HepG2 (cell line): ENCODE measurements around the gene TULP4. TPM values are rescaled to one million over a fixed set of nuclear protein-coding genes. Genes with fewer than 3 reads are reported as not detected.

Experiments
- ATAC-seq: fragments of 200-7000 bp; cut with Tn5 transposase; 3 replicates; pipeline ENCODE4 v1.9.1; 2020; ENCODE audit warnings: mild to moderate bottlenecking, moderate library complexity
- BruUV-seq: library from RNA; stranded (reverse); fragments of 400-500 nt; replicated peaks from 2 replicates; lab custom pipeline; 2021; lab: Mats Ljungman, UMichigan
- CTCF ChIA-PET: fragments of 300-600 bp; formaldehyde crosslinking; extraction: SDS; loops from one replicate; lab custom pipeline; 2021; ENCODE audit warnings: low total read pairs, inconsistent platforms, low intra/inter-chr PET ratio; lab: Yijun Ruan, JAX
- POLR2A ChIA-PET: fragments of 350-600 bp; sonication (Branson Sonifier 250); formaldehyde crosslinking; loops from one replicate; lab custom pipeline; 2020; ENCODE audit warnings: antibody characterized with exemption, inconsistent platforms; lab: Yijun Ruan, JAX
- DNase-seq: peaks from one replicate; pipeline ENCODE4 v3.0.0-alpha.2; 2015; ENCODE audit warnings: low spot score
- FAIRE-seq: peaks from 3 replicates; lab custom pipeline; 2011; peaks lifted over from hg19 to GRCh38; lab: Jason Lieb, UNC
- H2AFZ ChIP-seq: one replicate; pipeline ENCODE4 v1.6.1; 2011; ENCODE audit warnings: low read length, inconsistent platforms
- H3K27ac ChIP-seq: fragments of 300-600 bp; 3 replicates; pipeline ENCODE4 v1.8.0; 2011; ENCODE audit warnings: mixed run types, mild to moderate bottlenecking, mixed read lengths, low read length, inconsistent platforms; ENCODE audit not compliant: insufficient read depth; ENCODE audit errors: extremely low read length
- H3K27me3 ChIP-seq, 2 experiments: fragments of 200-600 bp in 1 of 2; 2 replicates in 1 of 2; 3 replicates in 1 of 2; pipeline versions ENCODE4 v1.6.0 to v1.8.0; 2011; ENCODE audit warnings: low read length in 2 of 2, mild to moderate bottlenecking in 2 of 2, moderate library complexity in 2 of 2, inconsistent platforms in 1 of 2; ENCODE audit not compliant: insufficient read depth in 2 of 2, control insufficient read depth in 1 of 2
- H3K36me3 ChIP-seq, 2 experiments: fragments of 200-600 bp in 1 of 2; replicated peaks in 1 of 2; 2 replicates in 1 of 2; 3 replicates in 1 of 2; pipeline versions ENCODE4 v1.5.1 to v1.8.0; 2011; ENCODE audit warnings: low read length in 2 of 2, inconsistent platforms in 1 of 2; ENCODE audit not compliant: insufficient read depth in 2 of 2, control insufficient read depth in 1 of 2
- H3K4me1 ChIP-seq: 2 replicates; pipeline ENCODE4 v1.5.1; 2012; ENCODE audit warnings: low read length, inconsistent platforms; ENCODE audit not compliant: insufficient read depth
- H3K4me2 ChIP-seq: 2 replicates; pipeline ENCODE4 v1.6.0; 2011; ENCODE audit warnings: low read depth, low read length, inconsistent platforms
- H3K4me3 ChIP-seq, 3 experiments: fragments of 200-600 bp in 1 of 3; sonication (generic), shearing (Covaris generic) in 1 of 3; replicated peaks in 1 of 3; 2 replicates each; pipeline ENCODE4 v1.5.1; 2011 to 2016; ENCODE audit warnings: low read length in 3 of 3, inconsistent platforms in 2 of 3, low read depth in 2 of 3, mild to moderate bottlenecking in 2 of 3, control low read depth in 1 of 3, mixed read lengths in 1 of 3; ENCODE audit not compliant: insufficient read depth in 1 of 3
- H3K79me2 ChIP-seq: one replicate; pipeline ENCODE4 v1.6.1; 2011; ENCODE audit warnings: low read length, inconsistent platforms; ENCODE audit not compliant: insufficient read depth
- H3K9ac ChIP-seq: 2 replicates; pipeline ENCODE4 v1.6.0; 2011; ENCODE audit warnings: mild to moderate bottlenecking, low read depth, low read length, inconsistent platforms; ENCODE audit not compliant: insufficient read depth
- H3K9me3 ChIP-seq: 2 replicates; pipeline ENCODE4 v1.5.1; 2012; ENCODE audit warnings: mild to moderate bottlenecking, low read length
- H4K20me1 ChIP-seq: 2 replicates; pipeline ENCODE4 v1.6.0; 2011; ENCODE audit warnings: inconsistent platforms, mild to moderate bottlenecking, low read length, moderate library complexity; ENCODE audit not compliant: insufficient read depth
- CBX2 ChIP-seq, 2 experiments: fragments of 200-600 bp in 1 of 2; sonication (generic); formaldehyde crosslinking in 1 of 2; IDR thresholded peaks; 2 replicates each; pipeline versions ENCODE4 v1.7.0 to v1.8.1; 2018 to 2022; ENCODE audit warnings: low read depth in 2 of 2, low read length in 1 of 2, mild to moderate bottlenecking in 1 of 2, missing genetic modification reagents in 1 of 2
- CERS6 ChIP-seq: sonication (generic); formaldehyde crosslinking; IDR thresholded peaks from 2 replicates; pipeline ENCODE4 v1.5.0; 2020; ENCODE audit warnings: missing genetic modification reagents
- ESRRA ChIP-seq: sonication (generic); formaldehyde crosslinking; IDR thresholded peaks from 2 replicates; pipeline ENCODE4 v1.5.1; 2020; ENCODE audit warnings: mild to moderate bottlenecking, low read depth, missing genetic modification reagents
- GTF2F1 ChIP-seq: fragments of 150-350 bp; IDR thresholded peaks from 2 replicates; pipeline ENCODE4 v1.6.1; 2014; ENCODE audit warnings: low read length
- KDM2A ChIP-seq: sonication (generic); formaldehyde crosslinking; IDR thresholded peaks from 2 replicates; pipeline ENCODE4 v1.4.0; 2020; ENCODE audit warnings: low read depth, missing genetic modification reagents, borderline replicate concordance
- POLR2G ChIP-seq: fragments of 200-400 bp; formaldehyde crosslinking; IDR thresholded peaks from 2 replicates; pipeline ENCODE4 v1.6.1; 2018; ENCODE audit warnings: mild to moderate bottlenecking, low read depth, low read length, moderate library complexity
- SMAD3 ChIP-seq: sonication (generic); formaldehyde crosslinking; IDR thresholded peaks from 2 replicates; pipeline ENCODE4 v1.4.0; 2020; ENCODE audit warnings: missing genetic modification reagents
- TAF1 ChIP-seq: sonication (generic); formaldehyde crosslinking; IDR thresholded peaks from 2 replicates; pipeline ENCODE4 v1.4.0; 2020; ENCODE audit warnings: missing genetic modification reagents
- TOE1 ChIP-seq: sonication (generic); formaldehyde crosslinking; IDR thresholded peaks from 2 replicates; pipeline ENCODE4 v1.4.0; 2020; ENCODE audit warnings: mild to moderate bottlenecking, missing genetic modification reagents
- ZBTB14 ChIP-seq: sonication (generic); formaldehyde crosslinking; IDR thresholded peaks from 2 replicates; pipeline ENCODE4 v1.4.0; 2020; ENCODE audit warnings: missing genetic modification reagents
- ZBTB20 ChIP-seq: sonication (generic); formaldehyde crosslinking; IDR thresholded peaks from 2 replicates; pipeline ENCODE4 v1.8.1; 2023; ENCODE audit warnings: missing genetic modification reagents, low read depth, mild to moderate bottlenecking, borderline replicate concordance
- ZKSCAN5 ChIP-seq: sonication (generic); formaldehyde crosslinking; IDR thresholded peaks from 2 replicates; pipeline ENCODE4 v1.5.1; 2020; ENCODE audit warnings: mild to moderate bottlenecking, missing genetic modification reagents
- ZNF33A ChIP-seq: sonication (generic); formaldehyde crosslinking; IDR thresholded peaks from 2 replicates; pipeline ENCODE4 v1.5.1; 2020; ENCODE audit warnings: missing genetic modification reagents, mild to moderate bottlenecking, moderate library complexity, borderline replicate concordance
- ZNF44 ChIP-seq: sonication (generic); formaldehyde crosslinking; IDR thresholded peaks from 2 replicates; pipeline ENCODE4 v1.5.1; 2020; ENCODE audit warnings: mild to moderate bottlenecking, missing genetic modification reagents
- ZNF496 ChIP-seq: sonication (generic); formaldehyde crosslinking; IDR thresholded peaks from 2 replicates; pipeline ENCODE4 v1.8.1; 2023; ENCODE audit warnings: mild to moderate bottlenecking, moderate library complexity, missing genetic modification reagents; ENCODE audit not compliant: insufficient replicate concordance
- ZNF780A ChIP-seq: sonication (generic); formaldehyde crosslinking; IDR thresholded peaks from 2 replicates; pipeline ENCODE4 v1.8.0; 2022; ENCODE audit warnings: mild to moderate bottlenecking, missing genetic modification reagents, moderate library complexity
- WGBS: methylation state at CpG from one replicate; pipeline ENCODE4 v1.1.6; 2017; ENCODE audit warnings: low lambda C conversion rate; 5-methylcytosine and 5-hydroxymethylcytosine counted together
- in situ Hi-C: cut with HindIII; loops from 2 replicates; pipeline ENCODE4 v1.10.0; 2017; ENCODE audit warnings: low pct_unique_long_range_greater_than_20kb; ENCODE audit not compliant: extremely low pct_ligation_motif_present
- intact Hi-C: fragments of 100-400 bp; cut with micrococcal nuclease; formaldehyde crosslinking; loops from one replicate; pipeline ENCODE4 v1.10.0; 2022; ENCODE audit not compliant: unreplicated experiment
- polyA plus RNA-seq, 8 experiments: library from polyadenylated mRNA; depleted of rRNA in 3 of 8; stranded (reverse) in 7 of 8; unstranded in 1 of 8; fragments of >200 nt; fragmentation: Illumina TruSeq in 4 of 8; extraction: Trizol in 4 of 8; gene quantifications; 2 replicates each; pipeline versions ENCODE4 v1.2.1 to v1.2.3, GENCODE V29; 2011 to 2016; ENCODE audit warnings: low read depth in 4 of 8, missing spikeins in 1 of 8, mixed read lengths in 1 of 8; ENCODE audit not compliant: insufficient read depth in 1 of 8
- total RNA-seq, 5 experiments: library from RNA; depleted of rRNA; stranded (reverse); fragments of >200 nt; fragmentation: Illumina TruSeq; extraction: Trizol; gene quantifications; 2 replicates each; pipeline ENCODE4 v1.2.3, GENCODE V29; 2016; ENCODE audit warnings: low read depth in 1 of 5

TULP4 gene
- total and polyA plus RNA-seq, 2 of the 13 experiments (the other 11 are each of a cell fraction or from before 2014, with no cell fraction given), result 21.1 to 122 TPM

GRCh38 chr6:158481690-158482473, 169.6 kb downstream of the TULP4 start (continued):
- no peak for TF ChIP-seq ZBTB14 (CRISPR knock-in tag)
- no peak for TF ChIP-seq ZBTB20 (CRISPR knock-in tag)
- no peak for TF ChIP-seq POLR2G
- no peak for TF ChIP-seq TAF1
- no peak for TF ChIP-seq TOE1 (CRISPR knock-in tag)
- no peak for TF ChIP-seq ZNF780A (CRISPR knock-in tag)
- no peak for TF ChIP-seq ZNF33A (CRISPR knock-in tag)
- TF ChIP-seq KDM2A (CRISPR knock-in tag), result no peak
- TF ChIP-seq ZKSCAN5, result no peak
- no peak for TF ChIP-seq ESRRA
- TF ChIP-seq, all 625 proteins: peak for 0

DNA sequence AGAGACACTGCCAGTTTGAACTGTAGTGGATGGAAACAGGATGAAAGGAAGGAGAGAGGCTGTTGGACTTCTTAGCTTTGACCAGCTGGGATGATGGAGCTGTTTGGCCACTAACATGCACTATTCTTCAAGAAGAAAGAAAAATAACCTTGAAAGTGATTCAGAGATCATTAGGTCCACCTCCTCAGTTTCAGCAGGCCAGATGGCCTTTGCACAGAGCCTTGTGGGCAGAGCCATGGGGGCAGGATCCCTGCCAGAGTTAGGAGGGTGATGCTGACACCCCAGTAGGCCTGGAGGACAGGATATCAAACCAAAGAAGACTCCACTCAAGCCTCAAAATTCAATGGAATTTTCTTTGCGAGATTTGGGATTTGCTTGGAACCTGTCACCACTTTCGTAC, 173.2 kb downstream of the TULP4 start:
- no peak overlapping the region for H3K4me2 ChIP-seq
- TSS peak; percentile 4 for BruUV-seq
- H2AFZ ChIP-seq, result no peak overlapping the region
- H3K27ac ChIP-seq, result no peak overlapping the region
- H3K4me1 ChIP-seq, result no peaks in the 10 kb centered on the region
- no peak overlapping the region for H3K9ac ChIP-seq
- 96% methylated on average over 2 of the region's 2 CpGs for WGBS
- intact Hi-C loops, result no loop called here
- H4K20me1 ChIP-seq, result no peaks in the 10 kb centered on the region
- in situ Hi-C loops, result no loop called here
- CTCF ChIA-PET, result no interaction called here
- no peaks in the 10 kb centered on the region for H3K27me3 ChIP-seq
- no peak overlapping the region for H3K4me3 ChIP-seq
- no peaks in the 10 kb centered on the region for H3K79me2 ChIP-seq
- FAIRE-seq, result no peak
- TF ChIP-seq ESRRA, result no peak
- no peak for TF ChIP-seq SMAD3
- no peak for TF ChIP-seq ZNF44 (CRISPR knock-in tag)
- no peak for TF ChIP-seq CBX2 (IDR thresholded peaks at IDR 0.05; ENCODE audit: low read depth, low read length)
- no peak for TF ChIP-seq CBX2 (CRISPR knock-in tag; IDR thresholded peaks at IDR 0.05; ENCODE audit: low read depth)
- no peak for TF ChIP-seq CERS6
- no peak for TF ChIP-seq ZNF496 (CRISPR knock-in tag)
- TF ChIP-seq ZNF780A (CRISPR knock-in tag), result no peak
- no peak for TF ChIP-seq GTF2F1
- H3K36me3 ChIP-seq, result peaks cover 19 to 58% of the 10 kb centered on the region in 2 experiments
- POLR2A ChIA-PET, result no interaction called here
- no peak for ATAC-seq
- no peaks in the 10 kb centered on the region for H3K9me3 ChIP-seq
- no peak for DNase-seq
